Heart right ventricle (tissue), 16 donors: Measurements from ENCODE around the gene NOTCH2. TPM values are rescaled to one million over a fixed set of nuclear protein-coding genes. Genes with fewer than 3 reads are reported as not detected.

Source experiments
- ATAC-seq, 8 donors: fragments of 200-7000 bp; cut with Tn5 transposase; one replicate each; pipeline ENCODE4 v1.9.1; 2020; ENCODE audit warnings: mild to moderate bottlenecking in 8 of 8, moderate library complexity in 8 of 8, moderate number of reproducible peaks in 1 of 8
- DNase-seq, 2 donors: peaks; one replicate each; pipeline ENCODE4 v3.0.0-alpha.2; 2020
- H3K27ac ChIP-seq, 10 donors: fragments of 200-600 bp; sonication (generic) in 2 of 10; one replicate each; pipeline versions ENCODE4 v1.5.0 to v1.8.0; 2020 to 2022; ENCODE audit warnings: mild to moderate bottlenecking in 3 of 10
- H3K27me3 ChIP-seq, 7 donors: fragments of 200-600 bp; one replicate each; pipeline ENCODE4 v1.8.0; 2021 to 2022; ENCODE audit warnings: mild to moderate bottlenecking in 2 of 7
- H3K36me3 ChIP-seq, 9 donors: fragments of 200-600 bp; sonication (generic) in 1 of 9; one replicate each; pipeline versions ENCODE4 v1.5.0 to v1.8.0; 2020 to 2022; ENCODE audit warnings: mild to moderate bottlenecking in 2 of 9
- H3K4me1 ChIP-seq, 9 donors: fragments of 200-600 bp; sonication (generic) in 1 of 9; one replicate each; pipeline versions ENCODE4 v1.5.0 to v1.8.0; 2020 to 2022; ENCODE audit warnings: mild to moderate bottlenecking in 4 of 9
- H3K4me3 ChIP-seq, 10 donors: fragments of 200-600 bp; sonication (generic) in 2 of 10; one replicate each; pipeline versions ENCODE4 v1.5.0 to v1.8.0; 2020 to 2022; ENCODE audit warnings: mild to moderate bottlenecking in 7 of 10, moderate library complexity in 2 of 10
- H3K9me3 ChIP-seq, 11 donors: fragments of 200-600 bp in 10 of 11; sonication (generic) in 2 of 11; one replicate each; pipeline versions ENCODE4 v1.5.0 to v1.8.0; 2013 to 2022; ENCODE audit warnings: mild to moderate bottlenecking in 2 of 11, control low read depth in 1 of 11, moderate library complexity in 1 of 11
- CTCF ChIP-seq, 9 donors: fragments of 200-600 bp; sonication (generic) in 2 of 9; IDR thresholded peaks; one replicate each; pipeline versions ENCODE4 v1.5.0 to v1.8.0; 2021 to 2022; ENCODE audit warnings: antibody characterized with exemption in 9 of 9, mild to moderate bottlenecking in 5 of 9, moderate library complexity in 1 of 9
- WGBS, 2 donors: extraction: QIAGEN DNeasy Blood & Tissue Kit; methylation state at CpG; one replicate each; pipeline ENCODE4 v1.1.7; 2013; ENCODE audit warnings: inconsistent platforms in 1 of 2; 5-methylcytosine and 5-hydroxymethylcytosine counted together
- intact Hi-C, 10 donors: fragments of 100-400 bp; cut with DNase I; formaldehyde crosslinking; loops; one replicate each; pipeline versions ENCODE4 v1.11.1 to v1.14.2; 2022
- polyA plus RNA-seq, 2 donors: library from polyadenylated mRNA; stranded (reverse); fragments of 200-250 nt; gene quantifications; one replicate each; pipeline ENCODE4 v1.2.3, GENCODE V29; 2013
- total RNA-seq, 10 donors: library from RNA; stranded (reverse); fragmentation: NEBNext Ultra II Directional in 3 of 10; extraction: Animal tissue kit (Norgen Biotek cat#: 25700) in 3 of 10; gene quantifications; one replicate each; pipeline versions ENCODE4 v1.2.1 to v1.2.4, GENCODE V29; 2021 to 2023
- donor health status: Arrhythmogenic right ventricular cardiomyopathy.
- donor health status: ischemic (EF 13 %, LVEDD 7.1; RV severe dilation, severe dysfunction).
- donor health status: healthy with polysubstance abuse.
- donor health status: DM: no; HTN: yes; CAD: no.
- donor health status: DM: no; HTN: no; CAD: no.
- donor health status: ischemic (EF 25% LVEDD 6.9; RV normal size, moderate dysfunction).
- donor health status: ischemic (EF 25% LVEDD 5.7; RV mildly dilated, moderate dysfunction).
- donor health status: healthy.
- donor health status: DM: yes; HTN: yes; CAD: no.
- donor health status: Ischemic cardiomyopathy.
- donor health status: ischemic (EF 35%, LVEDD 5.7; RV mildly dilated, moderate dysfunction).
- donor health status: nonischemic (EF 11% LVEDD 7.7; RV severe dilation, severe dysfunction).
- donor health status: DM: yes; HTN: yes; CAD: no.
- donor health status: PGD.
- donor health status: ischemic (EF 29% LVEDD 5.4; RV normal size, mild dysfunction).
- donor health status: nonischemic (EF 23%, LVEDD 6.1; RV moderate dilation, normal function).

Gene NOTCH2
- total and polyA plus RNA-seq, 12 donors, result 4.1 to 39.1 (median 23.8) TPM

GRCh38 chr1:119935373-119935772 is 134.1 kb downstream of the NOTCH2 start:
- H3K9me3 ChIP-seq, result peaks cover 0 to 15% (median 0%) of the 10 kb centered on the region in 11 donors
- TF ChIP-seq CTCF (IDR thresholded peaks at IDR 0.05), result no peak
- H3K27me3 ChIP-seq, result no peaks in the 10 kb centered on the region
- peaks cover 0 to 23% (median 3%) of the 10 kb centered on the region in 9 donors for H3K4me1 ChIP-seq
- DNase-seq (peak in 1 of 2 donors; percentile 29), ATAC-seq (peak in 6 of 8 donors; percentile 47 to 82 (median 57))
- peaks cover 0 to 90% (median 40%) of the 10 kb centered on the region in 9 donors for H3K36me3 ChIP-seq
- no peak overlapping the region for H3K4me3 ChIP-seq
- 32 to 49% methylated on average over 1 of the region's 1 CpG for WGBS, 2 donors
- peak overlapping the region in 1 of 10 donors; percentile 11 for H3K27ac ChIP-seq
- intact Hi-C loops, result loop anchor here in 1 of 10 donors (10.0 kb wide), 1 partner anchor 51 kb away; no protein-coding TSS in a partner anchor

DNA sequence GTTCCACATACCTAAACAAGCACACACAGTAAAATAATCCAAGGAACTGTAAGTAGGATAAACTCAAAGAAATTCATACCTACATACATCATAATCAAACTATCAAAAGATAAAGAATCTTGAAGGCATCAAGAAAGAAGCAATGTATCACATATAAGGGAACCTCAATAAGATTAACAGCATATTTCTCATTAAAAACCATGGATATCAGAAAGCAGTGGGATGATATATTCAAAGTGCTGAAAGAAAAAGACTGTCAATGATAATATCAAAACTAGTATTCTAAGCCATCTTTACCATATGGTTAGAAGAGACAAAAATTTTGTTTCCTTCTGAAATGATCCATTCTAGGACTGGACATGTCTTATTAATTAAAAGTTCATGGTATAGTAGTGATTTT is 136.1 kb downstream of the NOTCH2 start:
- ATAC-seq (no peak), DNase-seq (no peak)
- intact Hi-C loops, result loop anchor here in 1 of 10 donors (10.0 kb wide), 1 partner anchor 49 kb away; no protein-coding TSS in a partner anchor
- no peaks in the 10 kb centered on the region for H3K27me3 ChIP-seq
- peaks cover 0 to 89% (median 28%) of the 10 kb centered on the region in 9 donors for H3K36me3 ChIP-seq
- peaks cover 0 to 15% (median 0%) of the 10 kb centered on the region in 11 donors for H3K9me3 ChIP-seq
- no peak overlapping the region for H3K4me3 ChIP-seq
- no peak overlapping the region for H3K27ac ChIP-seq
- TF ChIP-seq CTCF (IDR thresholded peaks at IDR 0.05), result no peak
- H3K4me1 ChIP-seq, result peaks cover 0 to 23% (median 3%) of the 10 kb centered on the region in 9 donors

DNA sequence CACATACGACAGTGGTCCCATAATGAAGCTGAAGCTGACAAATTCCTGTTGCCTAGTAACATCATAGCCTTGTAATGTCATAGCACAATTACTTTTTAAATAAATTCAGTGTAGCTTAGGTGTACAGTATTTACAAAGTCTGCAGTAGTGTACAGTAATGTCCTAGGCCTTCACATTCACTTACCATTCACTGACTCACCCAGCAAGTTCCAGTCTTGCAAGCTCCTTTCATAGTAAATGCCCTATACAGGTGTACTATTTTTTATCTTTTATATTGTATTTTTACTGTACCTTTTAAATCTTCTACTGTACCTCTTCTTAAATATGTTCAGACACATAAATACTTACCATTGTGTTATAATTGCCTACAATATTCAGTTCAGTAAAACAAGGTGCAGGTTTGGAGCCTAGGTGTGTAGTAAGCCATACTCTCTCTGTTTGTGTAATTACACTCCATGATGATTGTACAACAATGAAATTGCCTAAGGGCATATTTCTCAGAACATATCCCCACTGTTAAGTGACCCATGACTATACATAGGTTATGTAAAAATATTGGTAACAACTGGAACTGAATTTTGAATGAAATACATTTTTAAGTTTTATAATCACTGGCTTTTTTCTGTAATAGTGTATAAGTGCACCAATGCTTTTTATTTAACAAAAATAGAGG is 139.7 kb downstream of the NOTCH2 start:
- no peaks in the 10 kb centered on the region for H3K27me3 ChIP-seq
- peaks cover 0 to 89% (median 28%) of the 10 kb centered on the region in 9 donors for H3K36me3 ChIP-seq
- ATAC-seq (no peak), DNase-seq (no peak)
- 94 to 95% methylated on average over 1 of the region's 1 CpG for WGBS, 2 donors
- peaks cover 0 to 7% (median 0%) of the 10 kb centered on the region in 9 donors for H3K4me1 ChIP-seq
- intact Hi-C loops, result loop anchor here in 1 of 10 donors (10.0 kb wide), 1 partner anchor 45 kb away; no protein-coding TSS in a partner anchor
- H3K9me3 ChIP-seq, result peaks cover 0 to 15% (median 0%) of the 10 kb centered on the region in 11 donors
- H3K4me3 ChIP-seq, result no peak overlapping the region
- no peak for TF ChIP-seq CTCF (IDR thresholded peaks at IDR 0.05)
- no peak overlapping the region for H3K27ac ChIP-seq

DNA sequence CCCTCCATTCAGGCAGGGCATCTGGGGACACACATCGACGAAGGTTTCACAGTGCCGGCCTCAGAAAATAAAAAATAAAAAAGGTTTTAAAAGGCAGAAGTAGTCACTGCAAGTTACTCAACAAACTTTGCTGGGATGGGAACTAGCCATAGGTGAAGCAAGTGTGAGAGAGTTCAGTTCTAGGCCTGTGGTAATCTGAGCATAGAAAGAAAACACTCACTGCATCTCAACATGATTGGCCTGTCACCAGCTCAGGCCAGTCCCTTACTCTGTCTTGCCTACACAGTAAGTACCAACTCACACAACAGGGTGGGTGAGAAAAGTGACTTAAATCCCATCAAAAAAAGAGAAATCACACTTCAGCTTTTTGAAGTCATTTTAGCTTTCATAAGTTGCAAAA is 142.9 kb downstream of the NOTCH2 start:
- no peaks in the 10 kb centered on the region for H3K27me3 ChIP-seq
- ATAC-seq (no peak), DNase-seq (no peak)
- no peak overlapping the region for H3K27ac ChIP-seq
- peaks cover 0 to 7% (median 0%) of the 10 kb centered on the region in 9 donors for H3K4me1 ChIP-seq
- no peak for TF ChIP-seq CTCF (IDR thresholded peaks at IDR 0.05)
- no peaks in the 10 kb centered on the region for H3K9me3 ChIP-seq
- intact Hi-C loops, result no loop called here
- WGBS, 2 donors, result 96 to 97% methylated on average over 3 of the region's 3 CpGs
- no peak overlapping the region for H3K4me3 ChIP-seq
- H3K36me3 ChIP-seq, result peaks cover 0 to 93% (median 39%) of the 10 kb centered on the region in 9 donors
